Activated naive CD4-positive, alpha-beta T cell treated with anti-CD3 and anti-CD28 coated beads, Interleukin-2, amount 50 U/mL, for 72 hours (primary cell): Measurements from ENCODE around the gene SLC6A3. TPM values are rescaled to one million over a fixed set of nuclear protein-coding genes. Genes with fewer than 3 reads are reported as not detected.
A peak's percentile ranks its signal among the peaks of the same experiment; 100 is the strongest.

Experiments used
- ATAC-seq, 2 donors: fragments of 150-1000 bp; cut with Tn5 transposase; 2 replicates each; pipeline ENCODE4 v1.10.0; 2021; ENCODE audit warnings: mild to moderate bottlenecking in 2 of 2, moderate library complexity in 2 of 2
- DNase-seq, 2 donors: peaks; one replicate each; pipeline ENCODE4 v3.0.0; 2021 to 2022; ENCODE audit warnings: low spot score in 2 of 2
- H3K27ac Mint-ChIP-seq, 2 donors: one replicate each; pipeline ENCODE4 v1.8.0; 2022; ENCODE audit warnings: mild to moderate bottlenecking in 2 of 2, mixed read lengths in 2 of 2
- H3K36me3 Mint-ChIP-seq, 2 donors: one replicate each; pipeline ENCODE4 v1.8.0; 2022; ENCODE audit warnings: mixed read lengths in 2 of 2
- H3K9me3 Mint-ChIP-seq, 2 donors: one replicate each; pipeline ENCODE4 v1.8.0; 2022; ENCODE audit warnings: mixed read lengths in 2 of 2
- total RNA-seq, 2 donors: library from RNA; stranded (reverse); gene quantifications; one replicate each; pipeline ENCODE4 v1.2.3, GENCODE V29; 2022

SLC6A3 gene
- total RNA-seq, 2 donors from 2014 or later = not detected

- DNase-seq (no peak), ATAC-seq (no peak)
- H3K27ac Mint-ChIP-seq = no peak overlapping the region
These were observed 5.7 kb downstream of the SLC6A3 start for GRCh38 chr5:1439388-1440097.

GRCh38 chr5:1438871-1439270 lies 6.4 kb downstream of the SLC6A3 start:
- Mint-ChIP-seq H3K9me3 (peaks cover 6 to 12% of the 10 kb centered on the region in 2 donors), H3K36me3 (peaks cover 0 to 7% of the 10 kb centered on the region in 2 donors), H3K27ac (no peak overlapping the region)
- DNase-seq (no peak), ATAC-seq (no peak)

More at GRCh38 chr5:1439388-1440097, 5.7 kb downstream of the SLC6A3 start:
- Mint-ChIP-seq H3K9me3 (peaks cover 5 to 12% of the 10 kb centered on the region in 2 donors), H3K36me3 (peaks cover 0 to 7% of the 10 kb centered on the region in 2 donors)

- H3K27ac Mint-ChIP-seq = no peak overlapping the region
- ATAC-seq (no peak), DNase-seq (no peak)
- peaks cover 13 to 19% of the 10 kb centered on the region in 2 donors for H3K9me3 Mint-ChIP-seq
- H3K36me3 Mint-ChIP-seq = peaks cover 0 to 7% of the 10 kb centered on the region in 2 donors
These were observed 7.2 kb downstream of the SLC6A3 start for GRCh38 chr5:1437876-1438559.

GRCh38 chr5:1437226-1437829 lies 7.9 kb downstream of the SLC6A3 start:
- ATAC-seq (no peak), DNase-seq (no peak)
- H3K9me3 Mint-ChIP-seq = peaks cover 13 to 19% of the 10 kb centered on the region in 2 donors
- no peak overlapping the region for H3K27ac Mint-ChIP-seq
- H3K36me3 Mint-ChIP-seq = peaks cover 0 to 7% of the 10 kb centered on the region in 2 donors

- H3K9me3 Mint-ChIP-seq = peaks cover 13 to 19% of the 10 kb centered on the region in 2 donors
These were observed 8.6 kb downstream of the SLC6A3 start for GRCh38 chr5:1436681-1437080.

GRCh38 chr5:1436036-1436435 lies 9.2 kb downstream of the SLC6A3 start:
- no peak for ATAC-seq
- no peak overlapping the region for H3K27ac Mint-ChIP-seq
- DNase-seq = no peak
- peaks cover 13 to 19% of the 10 kb centered on the region in 2 donors for H3K9me3 Mint-ChIP-seq
- H3K36me3 Mint-ChIP-seq = peaks cover 0 to 7% of the 10 kb centered on the region in 2 donors

More at GRCh38 chr5:1436681-1437080, 8.6 kb downstream of the SLC6A3 start:
- no peak overlapping the region for H3K27ac Mint-ChIP-seq
- no peak for ATAC-seq
- H3K36me3 Mint-ChIP-seq = peaks cover 0 to 7% of the 10 kb centered on the region in 2 donors
- no peak for DNase-seq

GRCh38 chr5:1435369-1435768 lies 9.9 kb downstream of the SLC6A3 start:
- H3K36me3 Mint-ChIP-seq = peaks cover 4 to 5% of the 10 kb centered on the region in 2 donors
- H3K27ac Mint-ChIP-seq = no peak overlapping the region
- DNase-seq (no peak), ATAC-seq (no peak)
- peaks cover 13 to 14% of the 10 kb centered on the region in 2 donors for H3K9me3 Mint-ChIP-seq

- H3K27ac Mint-ChIP-seq = no peak overlapping the region
- peaks cover 23 to 25% of the 10 kb centered on the region in 2 donors for H3K9me3 Mint-ChIP-seq
- ATAC-seq (no peak), DNase-seq (peak in 1 of 2 donors; percentile 25)
- peaks cover 22% of the 10 kb centered on the region in 2 donors for H3K36me3 Mint-ChIP-seq
These were observed 12.9 kb downstream of the SLC6A3 start for GRCh38 chr5:1432296-1432695.

GRCh38 chr5:1431896-1432295 lies 13.3 kb downstream of the SLC6A3 start:
- peak in 1 of 2 donors; percentile 25 for DNase-seq
- no peak for ATAC-seq
- Mint-ChIP-seq H3K9me3 (peaks cover 23 to 25% of the 10 kb centered on the region in 2 donors), H3K27ac (no peak overlapping the region), H3K36me3 (peaks cover 22% of the 10 kb centered on the region in 2 donors)

- Mint-ChIP-seq H3K27ac (no peak overlapping the region), H3K9me3 (peaks cover 26 to 31% of the 10 kb centered on the region in 2 donors), H3K36me3 (peaks cover 22 to 28% of the 10 kb centered on the region in 2 donors)
- DNase-seq = peak in 1 of 2 donors; percentile 40
- ATAC-seq = no peak
These were observed 14.0 kb downstream of the SLC6A3 start for GRCh38 chr5:1431021-1431811.

- no peak for ATAC-seq
- DNase-seq = peak in 1 of 2 donors; percentile 35
- H3K9me3 Mint-ChIP-seq = peaks cover 26 to 39% of the 10 kb centered on the region in 2 donors
These were observed 15.0 kb downstream of the SLC6A3 start for GRCh38 chr5:1430121-1430795.

GRCh38 chr5:1429496-1429895 lies 15.7 kb downstream of the SLC6A3 start:
- peaks cover 22 to 33% of the 10 kb centered on the region in 2 donors for H3K36me3 Mint-ChIP-seq
- H3K27ac Mint-ChIP-seq = no peak overlapping the region
- DNase-seq (no peak), ATAC-seq (no peak)
- H3K9me3 Mint-ChIP-seq = peaks cover 26 to 41% of the 10 kb centered on the region in 2 donors

More at GRCh38 chr5:1430121-1430795, 15.0 kb downstream of the SLC6A3 start:
- no peak overlapping the region for H3K27ac Mint-ChIP-seq
- H3K36me3 Mint-ChIP-seq = peaks cover 22 to 33% of the 10 kb centered on the region in 2 donors

GRCh38 chr5:1429066-1429465 lies 16.2 kb downstream of the SLC6A3 start:
- ATAC-seq (no peak), DNase-seq (no peak)
- Mint-ChIP-seq H3K9me3 (peaks cover 26 to 45% of the 10 kb centered on the region in 2 donors), H3K36me3 (peaks cover 22 to 33% of the 10 kb centered on the region in 2 donors), H3K27ac (no peak overlapping the region)

GRCh38 chr5:1428107-1428506 lies 17.1 kb downstream of the SLC6A3 start:
- Mint-ChIP-seq H3K9me3 (peaks cover 19 to 38% of the 10 kb centered on the region in 2 donors), H3K27ac (no peak overlapping the region), H3K36me3 (peaks cover 22 to 33% of the 10 kb centered on the region in 2 donors)
- ATAC-seq (no peak), DNase-seq (no peak)

GRCh38 chr5:1424716-1425115 lies 20.5 kb downstream of the SLC6A3 start:
- Mint-ChIP-seq H3K36me3 (peaks cover 14 to 24% of the 10 kb centered on the region in 2 donors), H3K9me3 (peaks cover 13 to 30% of the 10 kb centered on the region in 2 donors), H3K27ac (peak overlapping the region in 1 of 2 donors; percentile 66)
- DNase-seq = no peak
- no peak for ATAC-seq
